ENCODE data around the gene MMP7.

- TF ChIP-seq CTCF (conservative IDR thresholded peaks at IDR 0.05; ENCODE audit: low read depth, low read length) (no peak), RCOR1 (IDR thresholded peaks at IDR 0.05; ENCODE audit: insufficient replicate concordance, low read length) (no peak), FOS (IDR thresholded peaks at IDR 0.05; ENCODE audit: low read depth, low read length) (no peak)
Observed at GRCh38 chr11:102575012-102575411, 44.5 kb upstream of the MMP7 start.
